Upper lobe of right lung (tissue), 1 donor: Measurements from ENCODE around the gene SLC32A1. TPM values are rescaled to one million over a fixed set of nuclear protein-coding genes. Genes with fewer than 3 reads are reported as not detected.

Source experiments
- ATAC-seq: fragments of 200-7000 bp; cut with Tn5 transposase; one replicate; pipeline ENCODE4 v1.9.1; 2020; ENCODE audit warnings: mild to moderate bottlenecking, moderate library complexity
- DNase-seq: peaks from one replicate; pipeline ENCODE4 v3.0.0-alpha.2; 2020
- H3K27ac ChIP-seq: fragments of 200-600 bp; one replicate; pipeline ENCODE4 v1.8.0; 2022
- H3K27me3 ChIP-seq: fragments of 200-600 bp; one replicate; pipeline ENCODE4 v1.8.0; 2022; ENCODE audit warnings: mild to moderate bottlenecking
- H3K36me3 ChIP-seq: fragments of 200-600 bp; one replicate; pipeline ENCODE4 v1.8.0; 2022
- H3K4me1 ChIP-seq: fragments of 200-600 bp; one replicate; pipeline ENCODE4 v1.8.0; 2022
- H3K4me3 ChIP-seq: fragments of 200-600 bp; one replicate; pipeline ENCODE4 v1.8.0; 2022; ENCODE audit warnings: mild to moderate bottlenecking
- H3K9me3 ChIP-seq: fragments of 200-600 bp; one replicate; pipeline ENCODE4 v1.8.0; 2022
- intact Hi-C: fragments of 100-400 bp; cut with DNase I; formaldehyde crosslinking; loops from one replicate; pipeline ENCODE4 v1.11.0; 2022
- total RNA-seq: library from RNA; stranded (reverse); fragmentation: NEBNext Ultra II Directional; extraction: Animal tissue kit (Norgen Biotek cat#: 25700); gene quantifications from one replicate; pipeline ENCODE4 v1.2.1, GENCODE V29; 2021
- TF ChIP-seq, protein P1 (sequence below): fragments of 200-600 bp; IDR thresholded peaks from one replicate; pipeline ENCODE4 v1.8.0; 2022; ENCODE audit warnings: antibody characterized with exemption
- donor health status: DM: no; HTN: yes; CAD: no; lungs with severe emphysema.

Gene SLC32A1
- total RNA-seq, 1 donor from 2014 or later: not detected

DNA sequence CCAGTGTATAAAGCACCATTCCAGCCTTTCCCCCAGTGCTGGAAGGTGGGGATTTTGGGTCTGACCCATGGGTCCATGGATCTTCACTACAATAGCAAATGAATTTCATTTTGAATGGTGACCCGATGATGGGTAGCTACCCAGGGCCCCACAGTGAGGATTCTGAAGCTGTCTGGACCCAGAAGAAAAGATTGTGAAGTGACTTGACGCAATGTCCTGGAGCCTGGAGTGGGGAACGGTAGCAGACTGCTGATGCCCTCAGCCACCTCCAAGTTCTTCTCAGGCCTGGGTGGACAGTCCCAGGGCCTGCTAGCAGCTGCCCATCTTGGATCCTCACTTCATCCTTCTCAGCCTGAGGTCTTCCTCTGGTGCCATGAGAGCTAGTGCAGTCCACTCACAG lies 23.4 kb upstream of the SLC32A1 start:
- Histone ChIP-seq H3K9me3 (no peaks in the 10 kb centered on the region), H3K36me3 (no peaks in the 10 kb centered on the region), H3K27ac (no peak overlapping the region), H3K27me3 (peaks cover 41% of the 10 kb centered on the region), H3K4me3 (no peak overlapping the region), H3K4me1 (no peaks in the 10 kb centered on the region)
- intact Hi-C loops: no loop called here
- TF ChIP-seq, protein P1, sequence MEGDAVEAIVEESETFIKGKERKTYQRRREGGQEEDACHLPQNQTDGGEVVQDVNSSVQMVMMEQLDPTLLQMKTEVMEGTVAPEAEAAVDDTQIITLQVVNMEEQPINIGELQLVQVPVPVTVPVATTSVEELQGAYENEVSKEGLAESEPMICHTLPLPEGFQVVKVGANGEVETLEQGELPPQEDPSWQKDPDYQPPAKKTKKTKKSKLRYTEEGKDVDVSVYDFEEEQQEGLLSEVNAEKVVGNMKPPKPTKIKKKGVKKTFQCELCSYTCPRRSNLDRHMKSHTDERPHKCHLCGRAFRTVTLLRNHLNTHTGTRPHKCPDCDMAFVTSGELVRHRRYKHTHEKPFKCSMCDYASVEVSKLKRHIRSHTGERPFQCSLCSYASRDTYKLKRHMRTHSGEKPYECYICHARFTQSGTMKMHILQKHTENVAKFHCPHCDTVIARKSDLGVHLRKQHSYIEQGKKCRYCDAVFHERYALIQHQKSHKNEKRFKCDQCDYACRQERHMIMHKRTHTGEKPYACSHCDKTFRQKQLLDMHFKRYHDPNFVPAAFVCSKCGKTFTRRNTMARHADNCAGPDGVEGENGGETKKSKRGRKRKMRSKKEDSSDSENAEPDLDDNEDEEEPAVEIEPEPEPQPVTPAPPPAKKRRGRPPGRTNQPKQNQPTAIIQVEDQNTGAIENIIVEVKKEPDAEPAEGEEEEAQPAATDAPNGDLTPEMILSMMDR: no peak
- DNase-seq (no peak), ATAC-seq (no peak)

GRCh38 chr20:38703526-38703925 lies 20.8 kb upstream of the SLC32A1 start:
- Histone ChIP-seq H3K36me3 (no peaks in the 10 kb centered on the region), H3K4me1 (no peaks in the 10 kb centered on the region), H3K4me3 (no peak overlapping the region), H3K27ac (no peak overlapping the region), H3K9me3 (no peaks in the 10 kb centered on the region), H3K27me3 (peaks cover 51% of the 10 kb centered on the region)
- TF ChIP-seq, protein P1: no peak
- ATAC-seq (no peak), DNase-seq (no peak)
- intact Hi-C loops: no loop called here

GRCh38 chr20:38704136-38704535 lies 20.1 kb upstream of the SLC32A1 start:
- TF ChIP-seq, protein P1: no peak
- Histone ChIP-seq H3K9me3 (no peaks in the 10 kb centered on the region), H3K4me3 (no peak overlapping the region), H3K4me1 (no peaks in the 10 kb centered on the region), H3K36me3 (no peaks in the 10 kb centered on the region), H3K27ac (no peak overlapping the region), H3K27me3 (peaks cover 51% of the 10 kb centered on the region)
- DNase-seq (no peak), ATAC-seq (no peak)
- intact Hi-C loops: no loop called here

GRCh38 chr20:38706509-38706908 lies 17.8 kb upstream of the SLC32A1 start:
- no peaks in the 10 kb centered on the region for H3K4me1 ChIP-seq
- H3K27ac ChIP-seq: no peak overlapping the region
- no peaks in the 10 kb centered on the region for H3K36me3 ChIP-seq
- DNase-seq: no peak
- no peaks in the 10 kb centered on the region for H3K9me3 ChIP-seq
- TF ChIP-seq, protein P1: no peak
- ATAC-seq: no peak
- peaks cover 37% of the 10 kb centered on the region for H3K27me3 ChIP-seq
- H3K4me3 ChIP-seq: no peak overlapping the region
- intact Hi-C loops: no loop called here

GRCh38 chr20:38714308-38714707 lies 10.0 kb upstream of the SLC32A1 start:
- no peak for DNase-seq
- intact Hi-C loops: no loop called here
- H3K4me3 ChIP-seq: no peak overlapping the region
- H3K36me3 ChIP-seq: no peaks in the 10 kb centered on the region
- peaks cover 33% of the 10 kb centered on the region for H3K27me3 ChIP-seq
- H3K9me3 ChIP-seq: no peaks in the 10 kb centered on the region
- H3K4me1 ChIP-seq: no peaks in the 10 kb centered on the region
- ATAC-seq: no peak
- TF ChIP-seq, protein P1: no peak
- H3K27ac ChIP-seq: no peak overlapping the region

- intact Hi-C loops: no loop called here
- no peak overlapping the region for H3K27ac ChIP-seq
- no peaks in the 10 kb centered on the region for H3K36me3 ChIP-seq
- no peaks in the 10 kb centered on the region for H3K9me3 ChIP-seq
- no peak overlapping the region for H3K4me3 ChIP-seq
- ATAC-seq (no peak), DNase-seq (no peak)
- TF ChIP-seq, protein P1: no peak
- no peaks in the 10 kb centered on the region for H3K4me1 ChIP-seq
- H3K27me3 ChIP-seq: peaks cover 43% of the 10 kb centered on the region
Measured at GRCh38 chr20:38715646-38716045, 8.6 kb upstream of the SLC32A1 start.
